Glomerular visceral epithelial cell (primary cell): ENCODE data around the gene FBXL17.

Experiments
- DNase-seq: peaks from one replicate; pipeline ENCODE4 v3.0.0-alpha.2; 2016; ENCODE audit errors: extremely low spot score

FBXL17 gene

GRCh38 chr5:108149369-108149768, 232.5 kb downstream of the FBXL17 start:
- DNase-seq = no peak

- peak; percentile 11 for DNase-seq
Observed at GRCh38 chr5:108148715-108149139, 233.2 kb downstream of the FBXL17 start.

- DNase-seq = no peak
Observed at GRCh38 chr5:108146222-108146621, 235.7 kb downstream of the FBXL17 start.

DNA sequence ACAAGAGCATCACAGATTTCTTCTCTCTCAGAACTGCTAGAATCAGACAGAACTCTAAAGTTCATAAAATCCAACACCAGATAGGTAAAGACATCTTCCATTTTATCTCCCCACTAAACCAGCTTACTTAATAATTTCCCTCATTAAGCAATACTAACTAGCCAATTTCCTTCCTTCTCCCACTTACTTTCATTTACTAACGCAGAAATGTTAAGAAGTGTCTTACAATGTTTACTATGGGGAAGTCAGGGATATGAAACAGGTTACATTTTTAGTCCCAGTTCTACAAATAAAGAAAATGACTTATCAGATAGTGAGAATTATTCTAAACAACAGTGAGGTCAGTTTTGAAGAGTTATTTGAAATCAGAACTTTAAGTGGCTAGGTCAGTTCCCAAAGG, 236.5 kb downstream of the FBXL17 start:
- DNase-seq = no peak

DNA sequence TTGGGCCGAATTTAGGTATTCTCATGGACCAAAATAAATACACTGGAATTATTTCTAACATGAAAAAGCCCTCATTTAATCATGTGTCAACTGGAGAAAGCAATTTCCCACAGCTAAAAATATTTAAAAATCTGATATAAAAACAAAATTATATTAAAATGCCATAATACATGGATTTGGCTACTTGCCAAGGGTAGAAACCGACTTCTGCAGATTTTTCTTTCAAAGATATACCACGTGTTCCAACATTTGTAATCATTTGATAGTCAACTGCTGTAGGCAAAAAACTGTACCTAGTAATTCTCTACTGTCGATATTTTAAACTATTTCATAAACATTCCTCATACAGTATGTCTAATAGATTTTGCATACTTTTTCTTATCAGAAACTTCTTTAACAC, 237.6 kb downstream of the FBXL17 start:
- no peak for DNase-seq

GRCh38 chr5:108143581-108143980, 238.3 kb downstream of the FBXL17 start:
- peak; percentile 44 for DNase-seq

- DNase-seq = peak; percentile 55
Observed at GRCh38 chr5:108141676-108142075, 240.2 kb downstream of the FBXL17 start.

- DNase-seq = no peak
Observed at GRCh38 chr5:108136493-108136892, 245.4 kb downstream of the FBXL17 start.

GRCh38 chr5:108129129-108129528, 252.8 kb downstream of the FBXL17 start:
- DNase-seq = no peak

DNA sequence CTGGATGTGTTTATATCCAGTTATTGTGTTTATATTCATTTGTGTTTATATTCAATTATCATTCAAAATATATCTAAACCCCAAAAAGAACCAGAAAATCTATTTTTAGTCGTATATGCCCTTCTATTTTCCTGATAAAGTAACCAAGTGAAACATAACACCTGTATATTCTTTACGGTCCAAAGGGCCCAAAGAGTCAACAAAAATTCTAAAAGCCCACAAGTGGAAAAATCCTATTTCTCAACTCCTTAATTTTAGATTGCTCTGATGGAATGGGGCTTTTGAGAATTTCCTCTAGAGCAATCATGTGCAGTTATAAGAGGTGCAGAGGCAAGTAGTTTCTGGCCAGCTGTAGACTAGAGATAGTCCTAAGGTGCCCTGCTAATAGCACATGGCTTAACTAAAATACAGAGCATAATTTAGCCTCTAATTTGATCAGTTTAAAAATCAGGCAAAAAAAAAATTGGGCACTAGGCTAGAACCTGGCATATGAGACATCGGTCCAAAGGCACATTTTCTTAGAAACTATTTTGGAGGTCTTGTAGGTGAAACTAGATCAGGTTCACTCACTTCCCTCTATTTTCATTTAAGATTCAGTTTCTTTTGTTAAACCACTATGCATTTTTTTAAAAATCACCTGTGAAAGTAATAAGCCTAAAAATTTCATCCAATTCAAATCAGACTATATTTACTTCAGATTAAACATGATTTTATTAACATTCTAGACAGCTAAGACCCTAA, 256.0 kb downstream of the FBXL17 start:
- no peak for DNase-seq

DNA sequence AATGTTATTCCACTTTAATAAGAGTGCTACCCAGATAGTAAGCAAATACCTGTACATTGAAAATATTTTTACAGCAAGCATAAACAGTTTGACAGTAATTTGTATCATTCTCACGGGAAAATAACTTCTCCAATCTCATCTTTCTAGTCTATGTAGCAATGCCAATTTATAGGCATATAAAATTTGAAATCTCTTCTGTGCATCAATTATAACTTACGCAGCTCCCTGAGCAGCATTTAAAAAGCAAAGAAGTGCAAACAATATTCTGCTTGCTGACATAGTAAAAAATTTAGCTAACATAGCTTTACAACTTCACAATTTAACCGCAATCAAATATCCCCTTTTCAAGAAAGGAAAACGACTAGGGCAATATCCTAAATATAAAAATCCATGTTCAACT, 257.3 kb downstream of the FBXL17 start:
- no peak for DNase-seq

GRCh38 chr5:108122702-108123101, 259.2 kb downstream of the FBXL17 start:
- no peak for DNase-seq

DNA sequence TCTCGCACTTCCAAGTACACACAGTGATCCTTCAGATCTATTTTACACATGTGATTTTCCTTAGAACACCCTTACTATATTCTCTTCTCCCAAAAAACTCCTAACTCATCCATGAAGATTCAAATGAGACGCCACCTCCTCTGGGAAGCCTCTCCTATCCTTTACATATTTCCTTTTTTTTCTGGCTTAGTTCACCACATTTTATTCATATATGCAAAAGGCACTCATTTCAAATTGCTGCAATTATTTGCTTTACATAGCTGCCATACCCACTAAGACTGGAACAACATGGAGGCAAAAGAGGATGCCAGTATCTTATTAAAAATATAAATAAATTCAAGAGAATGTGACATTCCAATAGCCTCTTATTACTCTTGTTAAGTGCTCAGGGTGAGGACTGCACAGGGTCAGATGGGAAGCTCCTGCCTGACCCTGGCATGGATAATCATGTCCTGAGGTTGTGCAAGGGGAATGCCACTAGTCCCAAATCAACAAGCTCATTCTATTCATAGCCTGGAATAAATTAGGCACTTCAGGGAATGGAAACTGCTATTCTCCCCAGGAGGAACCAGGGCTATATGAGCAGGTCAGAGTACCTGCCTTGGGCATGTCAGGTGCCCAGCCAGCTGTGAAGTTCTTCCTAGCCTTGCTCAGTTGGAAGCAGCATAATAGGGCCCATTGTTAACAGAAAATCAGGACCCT, 262.9 kb downstream of the FBXL17 start:
- no peak for DNase-seq

DNA sequence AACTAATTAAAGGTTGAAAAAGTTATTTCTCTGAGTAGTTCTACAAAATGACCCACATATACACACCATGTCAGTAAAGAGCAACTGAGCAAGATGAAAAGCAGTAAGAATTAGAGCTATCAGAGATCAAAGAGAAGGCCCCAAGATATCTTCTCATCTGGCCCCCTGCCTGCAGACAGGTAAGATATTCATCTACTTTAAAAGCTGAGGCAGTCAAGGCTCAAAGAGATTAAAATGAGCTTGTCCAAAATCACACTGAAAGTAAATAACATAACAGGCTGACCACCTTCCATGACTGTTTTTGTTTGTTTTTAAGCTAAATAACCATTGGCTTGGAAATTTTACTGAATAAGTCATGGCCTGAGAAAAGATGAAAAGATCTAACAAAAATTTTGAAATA, 266.2 kb downstream of the FBXL17 start:
- DNase-seq = no peak

DNA sequence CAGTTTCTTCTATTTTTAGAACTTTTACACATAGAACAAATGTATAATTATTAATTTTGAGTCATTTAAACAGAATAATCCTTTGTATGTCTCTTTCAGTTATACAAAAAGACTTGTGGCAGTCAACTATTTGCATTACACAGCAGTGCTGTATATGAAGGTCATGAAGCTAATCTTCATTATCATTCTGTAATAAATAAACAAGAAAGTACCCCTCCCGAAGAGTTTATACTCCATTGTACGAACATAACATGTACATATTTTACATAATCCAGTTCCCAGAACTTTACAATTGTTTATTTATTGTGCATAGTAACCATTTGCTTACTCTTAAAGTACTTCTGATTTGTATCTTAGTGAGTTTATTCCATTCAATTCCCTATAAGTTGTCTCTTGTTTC, 267.9 kb downstream of the FBXL17 start:
- no peak for DNase-seq

DNA sequence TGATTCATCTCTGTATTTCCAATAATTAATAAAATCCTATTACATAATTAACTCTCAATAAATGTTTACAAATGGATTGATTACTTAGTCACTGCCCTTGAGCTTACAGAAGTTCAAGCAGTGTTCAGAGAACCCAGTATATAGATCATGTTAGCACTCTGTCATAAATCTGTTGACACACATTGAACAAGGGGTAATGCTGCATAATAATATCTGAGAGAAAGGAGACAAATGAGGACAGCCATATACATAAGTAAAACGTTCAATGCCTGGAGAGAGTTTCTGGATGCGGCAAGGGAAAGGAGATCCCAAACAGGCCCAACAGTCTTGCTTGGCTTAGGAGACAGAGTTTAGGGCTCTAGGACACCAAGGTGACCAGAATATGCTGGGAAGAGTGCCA, 270.2 kb downstream of the FBXL17 start:
- no peak for DNase-seq

GRCh38 chr5:108109059-108109458, 272.8 kb downstream of the FBXL17 start:
- DNase-seq = no peak

GRCh38 chr5:108104448-108104847, 277.4 kb downstream of the FBXL17 start:
- no peak for DNase-seq

DNA sequence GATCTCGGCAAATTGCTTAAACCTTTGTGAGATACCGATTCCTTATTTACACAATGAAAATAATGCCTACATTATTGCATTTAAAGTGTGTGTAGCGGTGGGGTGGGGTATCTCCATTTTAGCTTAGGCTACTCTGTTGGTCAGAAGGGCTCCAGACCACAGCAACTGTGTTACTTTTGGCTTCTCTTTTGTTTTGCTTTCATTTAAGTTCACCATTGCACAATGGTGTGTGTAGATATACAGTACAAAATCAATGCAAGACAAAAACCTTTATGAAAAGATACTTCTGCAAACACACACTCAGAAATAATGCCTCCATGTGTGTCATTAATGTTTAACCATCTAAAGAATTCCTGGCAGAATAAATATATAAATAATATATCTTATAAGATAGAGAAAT, 279.4 kb downstream of the FBXL17 start:
- no peak for DNase-seq

DNA sequence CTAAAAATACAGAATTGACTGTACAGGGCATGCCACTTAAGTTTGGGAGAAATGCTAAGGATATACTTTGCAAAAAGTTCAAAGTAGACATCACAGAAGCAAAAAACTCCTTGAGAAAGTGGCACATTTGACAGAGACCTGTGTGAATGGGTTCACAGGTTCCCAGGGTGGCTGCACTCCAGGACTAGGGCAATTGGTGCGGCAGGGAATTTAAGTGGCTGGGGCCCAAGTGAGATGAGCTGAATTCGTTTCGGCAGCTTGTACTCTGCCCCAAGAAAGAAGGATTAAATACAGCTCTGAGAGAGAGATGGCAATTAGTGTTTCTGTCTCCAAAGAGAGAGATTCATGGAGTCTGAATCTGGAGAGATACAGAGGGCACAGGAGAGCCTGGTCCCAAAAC, 280.1 kb downstream of the FBXL17 start:
- no peak for DNase-seq

- no peak for DNase-seq
Observed at GRCh38 chr5:108101130-108101529, 280.8 kb downstream of the FBXL17 start.

DNA sequence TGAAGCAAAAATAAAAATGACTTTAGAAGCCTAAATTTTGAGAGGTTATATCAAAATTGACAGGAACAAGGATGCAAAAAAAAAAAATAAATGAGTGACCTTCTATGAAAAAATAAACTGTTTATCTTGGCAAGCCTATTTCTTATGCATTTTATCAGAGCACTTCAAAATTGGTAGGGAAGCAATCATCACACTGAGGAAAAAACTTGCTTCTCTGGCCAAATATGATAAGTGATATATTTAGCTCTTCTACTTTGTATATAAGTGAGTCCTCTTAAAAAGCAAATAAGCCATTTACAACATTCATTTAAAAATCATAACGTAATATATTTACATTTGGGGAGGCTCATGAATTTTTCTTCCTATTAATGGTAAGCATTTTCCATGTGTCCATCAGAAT, 287.1 kb downstream of the FBXL17 start:
- no peak for DNase-seq

- no peak for DNase-seq
Observed at GRCh38 chr5:108093186-108093585, 288.7 kb downstream of the FBXL17 start.

DNA sequence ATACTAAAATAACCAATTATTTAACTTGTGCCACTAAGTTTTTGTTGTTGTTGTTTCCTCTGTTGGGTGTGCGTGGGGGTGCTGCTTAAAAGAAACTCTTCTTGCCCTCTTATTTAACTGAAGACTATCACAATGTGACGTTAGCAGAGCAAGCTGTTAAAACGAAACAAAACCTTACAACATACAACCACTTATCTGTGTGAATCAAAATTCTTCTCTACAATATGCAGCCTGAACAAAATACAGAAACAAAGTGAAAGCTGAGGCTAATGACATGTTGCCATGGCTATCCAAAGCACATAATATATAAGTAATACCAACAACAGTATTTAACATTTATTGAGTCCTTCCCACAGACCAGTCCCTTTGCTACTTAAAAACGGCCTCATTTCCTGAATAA, 291.0 kb downstream of the FBXL17 start:
- no peak for DNase-seq
